A549 (cell line): ENCODE measurements around the gene CDH4. TPM values are rescaled to one million over a fixed set of nuclear protein-coding genes. Genes with fewer than 3 reads are reported as not detected.

Experiments
- ATAC-seq, 2 experiments: fragments of 200-7000 bp in 1 of 2; fragments of >200 bp in 1 of 2; cut with Nextera tagmentation in 1 of 2; cut with Tn5 transposase in 1 of 2; 3 replicates each; pipeline versions ENCODE4 v1.8.0 to v1.9.1; 2018 to 2020; ENCODE audit warnings: mild to moderate bottlenecking in 1 of 2, moderate library complexity in 1 of 2
- CTCF ChIA-PET: fragments of 300-600 bp; sonication (Branson Sonifier 250); formaldehyde crosslinking; extraction: SDS; loops from one replicate; lab custom pipeline; 2021; ENCODE audit warnings: antibody characterized with exemption, inconsistent platforms; lab: Yijun Ruan, JAX
- POLR2A ChIA-PET: fragments of 350-600 bp; formaldehyde crosslinking; extraction: SDS; loops from one replicate; lab custom pipeline; 2021; ENCODE audit warnings: antibody characterized with exemption, inconsistent platforms; lab: Yijun Ruan, JAX
- DNase-seq, 2 experiments: peaks; one replicate each; pipeline versions ENCODE4 v3.0.0 to v3.0.0-alpha.2; 2011 to 2016; ENCODE audit warnings: low read depth in 1 of 2, low spot score in 1 of 2
- FAIRE-seq: peaks from 2 replicates; lab custom pipeline; 2011; peaks lifted over from hg19 to GRCh38; lab: Jason Lieb, UNC
- H3K27ac ChIP-seq, 2 experiments: fragments of >200 bp; sonication (Bioruptor Twin); formaldehyde crosslinking; 3 replicates each; pipeline ENCODE4 v1.5.1; 2016 to 2017
- H3K4me1 ChIP-seq: fragments of >200 bp; sonication (Bioruptor Twin); formaldehyde crosslinking; 3 replicates; pipeline ENCODE4 v1.6.1; 2016
- H3K4me2 ChIP-seq: fragments of >200 bp; sonication (Bioruptor Twin); formaldehyde crosslinking; 3 replicates; pipeline ENCODE4 v1.6.1; 2016
- H3K4me3 ChIP-seq: fragments of >200 bp; sonication (Bioruptor Twin); formaldehyde crosslinking; 3 replicates; pipeline ENCODE4 v1.5.1; 2016
- H3K9me3 ChIP-seq: fragments of >200 bp; sonication (Bioruptor Twin); formaldehyde crosslinking; 3 replicates; pipeline ENCODE4 v1.6.1; 2016
- ATOH8 ChIP-seq: fragments of 250-450 bp; sonication (Bioruptor Pico); IDR thresholded peaks from 2 replicates; pipeline ENCODE4 v1.5.0; 2020; ENCODE audit warnings: low read depth, mild to moderate bottlenecking, moderate library complexity
- CBX8 ChIP-seq: fragments of 200-600 bp; sonication (generic); IDR thresholded peaks from 2 replicates; pipeline ENCODE4 v1.6.1; 2016
- CHD4 ChIP-seq: fragments of 200-600 bp; sonication (generic); IDR thresholded peaks from 2 replicates; pipeline ENCODE4 v1.6.1; 2016; ENCODE audit warnings: antibody characterized with exemption, mild to moderate bottlenecking, borderline replicate concordance
- CTCF ChIP-seq: fragments of >200 bp; sonication (Bioruptor Twin); formaldehyde crosslinking; IDR thresholded peaks from 3 replicates; pipeline ENCODE4 v1.5.1; 2016
- HOXB13 ChIP-seq: fragments of 250-450 bp; sonication (Bioruptor Pico); IDR thresholded peaks from 2 replicates; pipeline ENCODE4 v1.5.0; 2020; ENCODE audit warnings: low read depth, mild to moderate bottlenecking, moderate library complexity
- KDM5A ChIP-seq: fragments of 200-600 bp; sonication (generic); IDR thresholded peaks from 2 replicates; pipeline ENCODE4 v1.6.1; 2016; ENCODE audit warnings: antibody characterized with exemption, mild to moderate bottlenecking
- MAZ ChIP-seq: fragments of 150-350 bp; IDR thresholded peaks from 2 replicates; pipeline ENCODE4 v1.6.1; 2014; ENCODE audit warnings: antibody characterized with exemption, low read depth, low read length, borderline replicate concordance
- NFE2L2 ChIP-seq: fragments of 150-350 bp; conservative IDR thresholded peaks from 2 replicates; pipeline ENCODE4 v1.6.1; 2014; ENCODE audit warnings: low read length
- NR3C1 ChIP-seq: fragments of >200 bp; sonication (Bioruptor Twin); formaldehyde crosslinking; IDR thresholded peaks from 3 replicates; pipeline ENCODE4 v1.6.1; 2017
- PHF8 ChIP-seq: fragments of 200-600 bp; sonication (generic); IDR thresholded peaks from 2 replicates; pipeline ENCODE4 v1.6.1; 2016; ENCODE audit warnings: low read depth, mild to moderate bottlenecking, antibody characterized with exemption, moderate library complexity, borderline replicate concordance
- POLR2A ChIP-seq: IDR thresholded peaks from 2 replicates; pipeline ENCODE4 v1.6.1; 2012; ENCODE audit warnings: mild to moderate bottlenecking, low read length
- RAD21 ChIP-seq, 2 experiments: fragments of >200 bp in 1 of 2; sonication (Bioruptor Twin) in 1 of 2; formaldehyde crosslinking in 1 of 2; IDR thresholded peaks in 1 of 2; conservative IDR thresholded peaks in 1 of 2; 2 replicates in 1 of 2; 3 replicates in 1 of 2; pipeline ENCODE4 v1.6.1; 2012 to 2018; ENCODE audit warnings: inconsistent platforms in 1 of 2
- RARB ChIP-seq: fragments of 250-450 bp; sonication (Bioruptor Pico); IDR thresholded peaks from 2 replicates; pipeline ENCODE4 v1.8.0; 2021; ENCODE audit warnings: mild to moderate bottlenecking, moderate library complexity
- RNF2 ChIP-seq: fragments of 200-600 bp; sonication (generic); IDR thresholded peaks from 2 replicates; pipeline ENCODE4 v1.6.1; 2016; ENCODE audit warnings: low read depth, mild to moderate bottlenecking, antibody characterized with exemption, moderate library complexity, borderline replicate concordance
- SREBF2 ChIP-seq: fragments of 450-650 bp; IDR thresholded peaks from 2 replicates; pipeline ENCODE4 v1.6.1; 2014; ENCODE audit warnings: mild to moderate bottlenecking, moderate library complexity
- TFCP2L1 ChIP-seq: fragments of 250-450 bp; sonication (Bioruptor Pico); IDR thresholded peaks from 2 replicates; pipeline ENCODE4 v1.5.0; 2021; ENCODE audit warnings: mild to moderate bottlenecking
- TP53 ChIP-seq: fragments of 250-450 bp; sonication (Bioruptor Pico); IDR thresholded peaks from 2 replicates; pipeline ENCODE4 v1.5.0; 2021; ENCODE audit warnings: mild to moderate bottlenecking, moderate library complexity
- WGBS: methylation state at CpG from one replicate; pipeline ENCODE4 v1.1.6; 2017; ENCODE audit errors: missing lambda C conversion rate; 5-methylcytosine and 5-hydroxymethylcytosine counted together
- polyA plus RNA-seq, 4 experiments: library from polyadenylated mRNA; depleted of rRNA in 3 of 4; stranded (reverse); fragments of >200 nt; fragmentation: RNase III in 1 of 4; extraction: RNeasy Plus Mini Kit Qiagen cat#74134 plus additional on column Dnase treatment in 1 of 4; gene quantifications; 2 replicates in 3 of 4; 3 replicates in 1 of 4; pipeline ENCODE4 v1.2.3, GENCODE V29; 2011 to 2017
- TF ChIP-seq, protein P1 (sequence below): fragments of 450-650 bp; IDR thresholded peaks from 2 replicates; pipeline ENCODE4 v1.6.1; 2014; ENCODE audit warnings: antibody characterized with exemption
- TF ChIP-seq, protein P2 (sequence below): IDR thresholded peaks from 2 replicates; pipeline ENCODE4 v1.6.1; 2012; ENCODE audit warnings: low read depth, borderline replicate concordance
- TF ChIP-seq, protein P3 (sequence below): fragments of 150-350 bp; IDR thresholded peaks from 2 replicates; pipeline ENCODE4 v1.6.1; 2014; ENCODE audit warnings: low read depth, mild to moderate bottlenecking, low read length

The CDH4 gene
- polyA plus RNA-seq, 2 of the 4 experiments (the other 2 are of a cell fraction): 3.4 to 10.3 TPM

DNA sequence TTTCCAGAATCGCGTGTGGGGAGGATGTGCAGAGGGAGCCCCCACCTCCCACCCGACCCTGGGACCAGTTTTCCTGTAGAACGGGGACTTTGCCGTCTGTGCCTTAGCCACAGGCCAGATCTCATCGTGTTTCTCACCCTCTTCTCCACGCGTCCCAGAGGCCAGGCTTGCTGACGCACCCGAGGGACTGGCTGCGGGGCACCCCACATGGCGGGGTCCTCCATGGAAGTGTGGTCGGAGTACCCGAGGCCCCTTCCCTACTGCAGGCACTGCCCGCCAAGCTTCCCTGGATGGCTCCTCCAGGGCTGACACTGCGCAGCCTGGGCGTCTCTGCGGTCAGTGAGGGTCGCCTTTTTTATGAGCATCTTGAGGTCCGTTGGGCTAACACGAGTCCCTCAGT lies 346.5 kb downstream of the CDH4 start (continued):
- TF ChIP-seq, protein P1, sequence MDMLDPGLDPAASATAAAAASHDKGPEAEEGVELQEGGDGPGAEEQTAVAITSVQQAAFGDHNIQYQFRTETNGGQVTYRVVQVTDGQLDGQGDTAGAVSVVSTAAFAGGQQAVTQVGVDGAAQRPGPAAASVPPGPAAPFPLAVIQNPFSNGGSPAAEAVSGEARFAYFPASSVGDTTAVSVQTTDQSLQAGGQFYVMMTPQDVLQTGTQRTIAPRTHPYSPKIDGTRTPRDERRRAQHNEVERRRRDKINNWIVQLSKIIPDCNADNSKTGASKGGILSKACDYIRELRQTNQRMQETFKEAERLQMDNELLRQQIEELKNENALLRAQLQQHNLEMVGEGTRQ: no peak
- TF ChIP-seq TFCP2L1 (CRISPR knock-in tag) (no peak), CHD4 (no peak), SREBF2 (no peak), CTCF (no peak), RNF2 (no peak), POLR2A (no peak)

GRCh38 chr20:61599061-61599531 lies 347.0 kb downstream of the CDH4 start:
- FAIRE-seq (no peak), ATAC-seq (no peak)

GRCh38 chr20:61599541-61599992 lies 347.5 kb downstream of the CDH4 start:
- CTCF ChIA-PET: no interaction called here
- ATAC-seq: no peak
- Histone ChIP-seq H3K4me2 (no peak overlapping the region), H3K27ac (no peak overlapping the region)
- TF ChIP-seq HOXB13 (CRISPR knock-in tag) (no peak), NR3C1 (no peak), RNF2 (no peak), MAZ (no peak), CBX8 (no peak), RARB (CRISPR knock-in tag) (no peak), RAD21 (conservative IDR thresholded peaks at IDR 0.05 in 1 of 2, IDR thresholded peaks at IDR 0.05 in 1 of 2) (no peak), PHF8 (no peak)
- TF ChIP-seq, protein P2, sequence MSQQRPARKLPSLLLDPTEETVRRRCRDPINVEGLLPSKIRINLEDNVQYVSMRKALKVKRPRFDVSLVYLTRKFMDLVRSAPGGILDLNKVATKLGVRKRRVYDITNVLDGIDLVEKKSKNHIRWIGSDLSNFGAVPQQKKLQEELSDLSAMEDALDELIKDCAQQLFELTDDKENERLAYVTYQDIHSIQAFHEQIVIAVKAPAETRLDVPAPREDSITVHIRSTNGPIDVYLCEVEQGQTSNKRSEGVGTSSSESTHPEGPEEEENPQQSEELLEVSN: no peak
- TF ChIP-seq, protein P1: no peak
- TF ChIP-seq, all 56 proteins: peak for 0
- H3K9me3 ChIP-seq: peaks cover 28% of the 10 kb centered on the region
- H3K4me3 ChIP-seq: no peak overlapping the region
- H3K4me1 ChIP-seq: no peaks in the 10 kb centered on the region
- FAIRE-seq (no peak), DNase-seq (no peak)
- POLR2A ChIA-PET: no interaction called here
- 91% methylated on average over 17 of the region's 18 CpGs for WGBS

More at GRCh38 chr20:61599061-61599531, 347.0 kb downstream of the CDH4 start:
- no peak for DNase-seq
- Histone ChIP-seq H3K4me1 (no peaks in the 10 kb centered on the region), H3K27ac (no peak overlapping the region), H3K4me3 (no peak overlapping the region), H3K9me3 (peaks cover 28% of the 10 kb centered on the region), H3K4me2 (no peak overlapping the region)
- ChIA-PET POLR2A (no interaction called here), CTCF (no interaction called here)
- TF ChIP-seq ATOH8: no peak
- no peak for TF ChIP-seq TFCP2L1 (CRISPR knock-in tag)
- no peak for TF ChIP-seq KDM5A
- TF ChIP-seq RAD21 (conservative IDR thresholded peaks at IDR 0.05 in 1 of 2, IDR thresholded peaks at IDR 0.05 in 1 of 2): no peak
- TF ChIP-seq, protein P3, sequence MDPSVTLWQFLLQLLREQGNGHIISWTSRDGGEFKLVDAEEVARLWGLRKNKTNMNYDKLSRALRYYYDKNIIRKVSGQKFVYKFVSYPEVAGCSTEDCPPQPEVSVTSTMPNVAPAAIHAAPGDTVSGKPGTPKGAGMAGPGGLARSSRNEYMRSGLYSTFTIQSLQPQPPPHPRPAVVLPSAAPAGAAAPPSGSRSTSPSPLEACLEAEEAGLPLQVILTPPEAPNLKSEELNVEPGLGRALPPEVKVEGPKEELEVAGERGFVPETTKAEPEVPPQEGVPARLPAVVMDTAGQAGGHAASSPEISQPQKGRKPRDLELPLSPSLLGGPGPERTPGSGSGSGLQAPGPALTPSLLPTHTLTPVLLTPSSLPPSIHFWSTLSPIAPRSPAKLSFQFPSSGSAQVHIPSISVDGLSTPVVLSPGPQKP: no peak
- TF ChIP-seq TP53 (CRISPR knock-in tag): no peak
- TF ChIP-seq NFE2L2: no peak
- 62% methylated on average over 9 of the region's 12 CpGs for WGBS
